CD4-positive, alpha-beta memory T cell (primary cell): ENCODE results near the gene ATP2B2. TPM values are rescaled to one million over a fixed set of nuclear protein-coding genes. Genes with fewer than 3 reads are reported as not detected.
A peak's percentile ranks its signal among the peaks of the same experiment; 100 is the strongest.

Experiments
- CTCF ChIA-PET: fragments of 350-600 bp; sonication (Branson Sonifier 250); formaldehyde crosslinking; loops from one replicate; lab custom pipeline; 2021; ENCODE audit warnings: inconsistent platforms; ENCODE audit not compliant: partially characterized antibody; lab: Charles Lee
- POLR2A ChIA-PET: fragments of 350-600 bp; sonication (Branson Sonifier 250); formaldehyde crosslinking; loops from one replicate; lab custom pipeline; 2021; ENCODE audit not compliant: partially characterized antibody; lab: Charles Lee
- DNase-seq, 5 donors: peaks; one replicate each; pipeline versions ENCODE4 v3.0.0 to v3.0.0-alpha.2; 2020 to 2022; ENCODE audit warnings: mixed read lengths in 1 of 5
- H3K27ac ChIP-seq: one replicate; pipeline ENCODE4 v1.7.0; 2013; ENCODE audit warnings: low read depth, low read length
- H3K27me3 ChIP-seq: 2 replicates; pipeline ENCODE4 v1.7.0; 2013; ENCODE audit warnings: mild to moderate bottlenecking, low read length, moderate library complexity; ENCODE audit not compliant: insufficient read depth
- H3K36me3 ChIP-seq: 2 replicates; pipeline ENCODE4 v1.7.0; 2013; ENCODE audit warnings: mild to moderate bottlenecking, low read length, moderate library complexity; ENCODE audit not compliant: insufficient read depth
- H3K4me1 ChIP-seq: 2 replicates; pipeline ENCODE4 v1.7.0; 2013; ENCODE audit warnings: mild to moderate bottlenecking, low read length, moderate library complexity; ENCODE audit not compliant: insufficient read depth
- H3K4me3 ChIP-seq, 2 donors: one replicate each; pipeline ENCODE4 v1.7.0; 2013; ENCODE audit warnings: low read length in 2 of 2, mild to moderate bottlenecking in 1 of 2
- H3K9me3 ChIP-seq, 2 donors: one replicate each; pipeline ENCODE4 v1.7.0; 2013; ENCODE audit warnings: low read length in 2 of 2, control low read depth in 1 of 2; ENCODE audit not compliant: control insufficient read depth in 1 of 2
- H3K27ac Mint-ChIP-seq, 7 donors: one replicate each; pipeline ENCODE4 v1.8.0; 2020 to 2021; ENCODE audit warnings: mixed read lengths in 7 of 7, mild to moderate bottlenecking in 6 of 7, inconsistent platforms in 3 of 7, moderate library complexity in 3 of 7
- H3K27me3 Mint-ChIP-seq, 2 donors: one replicate each; pipeline ENCODE4 v1.8.0; 2020 to 2021; ENCODE audit warnings: mixed read lengths in 2 of 2
- H3K36me3 Mint-ChIP-seq, 2 donors: one replicate each; pipeline ENCODE4 v1.8.0; 2020 to 2021; ENCODE audit warnings: mixed read lengths in 2 of 2, inconsistent platforms in 1 of 2, mild to moderate bottlenecking in 1 of 2
- H3K4me1 Mint-ChIP-seq, 4 donors: one replicate each; pipeline ENCODE4 v1.8.0; 2020 to 2021; ENCODE audit warnings: mixed read lengths in 4 of 4, mild to moderate bottlenecking in 1 of 4
- H3K4me3 Mint-ChIP-seq, 8 donors: one replicate each; pipeline ENCODE4 v1.8.0; 2020 to 2021; ENCODE audit warnings: mixed read lengths in 8 of 8, mild to moderate bottlenecking in 7 of 8, moderate library complexity in 6 of 8, inconsistent platforms in 3 of 8
- H3K9me3 Mint-ChIP-seq, 8 donors: one replicate each; pipeline ENCODE4 v1.8.0; 2020 to 2021; ENCODE audit warnings: mixed read lengths in 8 of 8, mild to moderate bottlenecking in 5 of 8, inconsistent platforms in 3 of 8, moderate library complexity in 1 of 8
- intact Hi-C: fragments of 100-400 bp; cut with micrococcal nuclease; formaldehyde crosslinking; loops from one replicate; pipeline ENCODE4 v1.15.1; 2023
- polyA plus RNA-seq, 2 donors: library from polyadenylated mRNA; unstranded; fragments of 300-500 nt; fragmentation: Illumina TruSeq; gene quantifications; one replicate each; pipeline ENCODE4 v1.2.3, GENCODE V29; 2021
- total RNA-seq, 2 experiments: library from RNA; stranded (reverse); gene quantifications; one replicate each; pipeline ENCODE4 v1.2.3, GENCODE V29; 2021

Gene ATP2B2
- total and polyA plus RNA-seq, 4 experiments from 2014 or later: not detected

DNA sequence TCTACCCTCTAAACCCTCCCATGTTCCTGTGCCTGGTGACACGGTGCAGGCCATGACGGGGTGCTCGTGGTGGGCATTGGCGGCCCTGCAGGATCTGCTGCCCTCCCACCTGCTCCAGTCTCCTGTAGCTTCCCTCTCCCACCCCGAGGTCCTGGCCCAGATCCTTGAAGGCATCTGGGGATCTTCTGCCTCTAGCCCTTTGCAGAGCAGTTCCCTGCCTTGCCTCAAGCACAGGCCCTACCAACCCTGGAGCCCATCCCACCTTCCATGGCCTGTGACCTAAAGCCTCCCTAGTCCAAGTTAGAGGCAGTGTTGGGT lies 157.0 kb downstream of the ATP2B2 start:
- Mint-ChIP-seq H3K27ac (no peak overlapping the region), H3K4me1 (no peaks in the 10 kb centered on the region), H3K4me3 (no peak overlapping the region), H3K27me3 (peaks cover under 1 to 3% of the 10 kb centered on the region in 2 donors), H3K36me3 (no peaks in the 10 kb centered on the region), H3K9me3 (no peaks in the 10 kb centered on the region)
- ChIA-PET POLR2A (no interaction called here), CTCF (no interaction called here)
- intact Hi-C loops: loop anchor here (10.0 kb wide), 1 partner anchor 256 kb away; no protein-coding TSS in a partner anchor
- Histone ChIP-seq H3K4me3 (no peak overlapping the region), H3K4me1 (no peaks in the 10 kb centered on the region), H3K36me3 (no peaks in the 10 kb centered on the region), H3K27ac (no peak overlapping the region), H3K27me3 (no peaks in the 10 kb centered on the region), H3K9me3 (no peaks in the 10 kb centered on the region)
- DNase-seq: no peak

GRCh38 chr3:10347648-10348403 lies 157.6 kb downstream of the ATP2B2 start:
- H3K4me3 Mint-ChIP-seq: no peak overlapping the region
- H3K27me3 Mint-ChIP-seq: peaks cover 0 to 3% of the 10 kb centered on the region in 2 donors
- DNase-seq: no peak
- Histone ChIP-seq H3K4me1 (no peaks in the 10 kb centered on the region), H3K27me3 (no peaks in the 10 kb centered on the region), H3K36me3 (no peaks in the 10 kb centered on the region), H3K4me3 (no peak overlapping the region), H3K27ac (no peak overlapping the region), H3K9me3 (no peaks in the 10 kb centered on the region)
- H3K4me1 Mint-ChIP-seq: no peaks in the 10 kb centered on the region
- H3K27ac Mint-ChIP-seq: peak overlapping the region in 1 of 7 donors; percentile 81
- ChIA-PET CTCF (no interaction called here), POLR2A (no interaction called here)
- intact Hi-C loops: loop anchor here (10.0 kb wide), 1 partner anchor 257 kb away; no protein-coding TSS in a partner anchor
- H3K36me3 Mint-ChIP-seq: no peaks in the 10 kb centered on the region
- no peaks in the 10 kb centered on the region for H3K9me3 Mint-ChIP-seq

GRCh38 chr3:10345911-10346310 lies 159.5 kb downstream of the ATP2B2 start:
- no peaks in the 10 kb centered on the region for H3K36me3 ChIP-seq
- DNase-seq: no peak
- no peak overlapping the region for H3K4me3 ChIP-seq
- no peak overlapping the region for H3K27ac Mint-ChIP-seq
- intact Hi-C loops: loop anchor here (10.0 kb wide), 1 partner anchor 259 kb away; no protein-coding TSS in a partner anchor
- no peaks in the 10 kb centered on the region for H3K4me1 Mint-ChIP-seq
- H3K9me3 Mint-ChIP-seq: no peaks in the 10 kb centered on the region
- ChIA-PET POLR2A (no interaction called here), CTCF (interaction anchor here (1.2 to 4.8 kb wide), 4 partner anchors 11 to 393 kb away, joined by 3 to 61 read pairs (median 6); no protein-coding TSS in a partner anchor)
- H3K27ac ChIP-seq: no peak overlapping the region
- H3K27me3 Mint-ChIP-seq: peaks cover 0 to 3% of the 10 kb centered on the region in 2 donors
- no peak overlapping the region for H3K4me3 Mint-ChIP-seq
- no peaks in the 10 kb centered on the region for H3K36me3 Mint-ChIP-seq
- no peaks in the 10 kb centered on the region for H3K27me3 ChIP-seq
- no peaks in the 10 kb centered on the region for H3K4me1 ChIP-seq
- no peaks in the 10 kb centered on the region for H3K9me3 ChIP-seq

DNA sequence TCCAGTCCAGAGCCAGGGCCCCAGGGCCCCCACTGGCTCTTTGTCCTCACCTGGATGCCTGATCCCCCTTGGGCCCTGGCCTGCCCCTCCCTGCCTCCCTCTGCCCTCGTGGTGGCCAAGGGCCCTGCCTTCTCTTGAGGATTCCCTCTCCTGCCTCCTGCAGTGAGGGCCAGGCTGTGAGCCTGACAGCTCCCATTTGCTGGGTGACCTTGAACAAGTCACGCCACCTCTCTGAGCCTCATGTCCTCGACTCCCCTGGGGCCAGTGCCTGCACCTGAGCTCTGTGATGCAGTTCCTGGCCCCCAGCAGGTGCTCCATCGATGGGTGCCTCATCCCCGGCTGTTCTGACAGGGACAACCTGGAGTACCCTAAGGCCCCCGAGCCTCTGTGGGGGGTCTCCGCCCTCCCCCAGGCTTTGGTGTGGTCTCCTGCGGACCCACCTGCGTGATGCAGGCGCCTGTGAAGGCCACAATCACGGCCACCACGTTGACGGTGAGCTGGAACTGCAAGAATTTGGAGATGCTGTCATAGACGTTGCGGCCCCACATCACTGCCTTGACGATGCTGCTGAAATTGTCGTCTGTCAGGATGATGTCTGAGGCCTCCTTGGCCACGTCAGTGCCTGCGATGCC lies 160.3 kb downstream of the ATP2B2 start:
- Mint-ChIP-seq H3K27me3 (peaks cover 0 to 3% of the 10 kb centered on the region in 2 donors), H3K27ac (peak overlapping the region in 1 of 7 donors; percentile 84), H3K4me3 (no peak overlapping the region), H3K4me1 (no peaks in the 10 kb centered on the region), H3K9me3 (no peaks in the 10 kb centered on the region), H3K36me3 (no peaks in the 10 kb centered on the region)
- Histone ChIP-seq H3K36me3 (no peaks in the 10 kb centered on the region), H3K4me1 (no peaks in the 10 kb centered on the region), H3K9me3 (no peaks in the 10 kb centered on the region), H3K4me3 (no peak overlapping the region), H3K27ac (no peak overlapping the region), H3K27me3 (no peaks in the 10 kb centered on the region)
- POLR2A ChIA-PET: no interaction called here
- CTCF ChIA-PET: interaction anchor here (0.7 to 4.8 kb wide), 14 partner anchors 11 to 394 kb away, joined by 3 to 61 read pairs (median 4); no protein-coding TSS in a partner anchor
- DNase-seq: no peak
- intact Hi-C loops: loop anchor here (5.0 to 10.0 kb wide), 2 partner anchors 260 to 437 kb away; no protein-coding TSS in a partner anchor

GRCh38 chr3:10344147-10344943 lies 161.0 kb downstream of the ATP2B2 start:
- Histone ChIP-seq H3K27me3 (no peaks in the 10 kb centered on the region), H3K27ac (no peak overlapping the region), H3K9me3 (no peaks in the 10 kb centered on the region), H3K4me1 (no peaks in the 10 kb centered on the region), H3K4me3 (no peak overlapping the region), H3K36me3 (no peaks in the 10 kb centered on the region)
- Mint-ChIP-seq H3K4me1 (no peaks in the 10 kb centered on the region), H3K36me3 (no peaks in the 10 kb centered on the region), H3K27me3 (peaks cover 0 to 3% of the 10 kb centered on the region in 2 donors), H3K4me3 (no peak overlapping the region), H3K9me3 (no peaks in the 10 kb centered on the region), H3K27ac (no peak overlapping the region)
- POLR2A ChIA-PET: no interaction called here
- intact Hi-C loops: loop anchor here (5.0 to 10.0 kb wide), 2 partner anchors 260 to 438 kb away; no protein-coding TSS in a partner anchor
- CTCF ChIA-PET: interaction anchor here (0.7 to 4.8 kb wide), 17 partner anchors 10 to 399 kb away, joined by 3 to 61 read pairs (median 3); partner anchors contain the start of gene SEC13
- DNase-seq: peak in 4 of 5 donors; percentile 41 to 50 (median 46)

DNA sequence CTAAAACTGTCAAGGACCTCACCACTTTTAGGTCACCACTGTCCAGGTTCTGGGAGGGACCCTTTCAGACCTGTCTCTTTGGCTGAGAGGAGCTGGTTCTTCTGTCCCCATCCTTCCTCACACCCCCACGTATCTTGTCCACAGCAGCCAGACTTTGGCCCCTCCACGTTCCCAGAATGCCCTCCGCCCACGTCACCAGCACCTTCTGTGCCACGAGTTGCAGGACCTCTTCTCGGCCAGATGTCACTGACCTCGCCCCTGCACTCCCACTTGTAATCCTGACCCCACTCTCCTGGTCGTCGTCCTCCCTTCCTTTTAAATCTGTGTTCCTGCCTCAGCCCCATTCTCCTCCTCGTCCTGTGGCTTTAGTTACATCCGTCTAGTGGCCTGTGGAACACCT lies 161.9 kb downstream of the ATP2B2 start:
- H3K4me1 ChIP-seq: no peaks in the 10 kb centered on the region
- Mint-ChIP-seq H3K36me3 (no peaks in the 10 kb centered on the region), H3K4me3 (no peak overlapping the region), H3K27me3 (peaks cover 0 to 3% of the 10 kb centered on the region in 2 donors), H3K9me3 (no peaks in the 10 kb centered on the region), H3K27ac (no peak overlapping the region), H3K4me1 (no peaks in the 10 kb centered on the region)
- H3K9me3 ChIP-seq: no peaks in the 10 kb centered on the region
- intact Hi-C loops: loop anchor here (5.0 to 10.0 kb wide), 2 partner anchors 261 to 439 kb away; no protein-coding TSS in a partner anchor
- H3K4me3 ChIP-seq: no peak overlapping the region
- DNase-seq: no peak
- no peaks in the 10 kb centered on the region for H3K36me3 ChIP-seq
- H3K27ac ChIP-seq: no peak overlapping the region
- ChIA-PET POLR2A (no interaction called here), CTCF (interaction anchor here (0.7 to 4.8 kb wide), 9 partner anchors 14 to 517 kb away, joined by 3 to 61 read pairs (median 4); partner anchors contain the start of gene SEC13)
- H3K27me3 ChIP-seq: no peaks in the 10 kb centered on the region
